Measurements from ENCODE around the gene CAMTA1.

CAMTA1 gene

GRCh38 chr1:7616076-7616832 lies 831.0 kb downstream of the CAMTA1 start:
- no peak overlapping the region for H3K4me3 ChIP-seq (ENCODE audit: low read depth, low read length)
- TF ChIP-seq CTCF (IDR thresholded peaks at IDR 0.05; ENCODE audit: low read depth, low read length): no peak

GRCh38 chr1:7616953-7617352 lies 831.7 kb downstream of the CAMTA1 start:
- no peak overlapping the region for H3K4me3 ChIP-seq (ENCODE audit: low read depth, low read length)
- no peak for TF ChIP-seq CTCF (IDR thresholded peaks at IDR 0.05; ENCODE audit: low read depth, low read length)

- TF ChIP-seq CTCF (IDR thresholded peaks at IDR 0.05; ENCODE audit: low read depth, low read length): no peak
- H3K4me3 ChIP-seq (ENCODE audit: low read depth, low read length): no peak overlapping the region
Measured at GRCh38 chr1:7617826-7618225, 832.6 kb downstream of the CAMTA1 start.

- no peak overlapping the region for H3K4me3 ChIP-seq (ENCODE audit: low read depth, low read length)
- no peak for TF ChIP-seq CTCF (IDR thresholded peaks at IDR 0.05; ENCODE audit: low read depth, low read length)
Measured at GRCh38 chr1:7620196-7620595, 834.9 kb downstream of the CAMTA1 start.

GRCh38 chr1:7621334-7622219 lies 836.3 kb downstream of the CAMTA1 start:
- no peak for TF ChIP-seq CTCF (IDR thresholded peaks at IDR 0.05; ENCODE audit: low read depth, low read length)
- H3K4me3 ChIP-seq (ENCODE audit: low read depth, low read length): no peak overlapping the region

GRCh38 chr1:7623842-7624241 lies 838.6 kb downstream of the CAMTA1 start:
- TF ChIP-seq CTCF (IDR thresholded peaks at IDR 0.05; ENCODE audit: low read depth, low read length): no peak
- no peak overlapping the region for H3K4me3 ChIP-seq (ENCODE audit: low read depth, low read length)

All from WI38 (cell line).